Inferior parietal cortex (tissue), 1 donor: ENCODE results near the gene TMEM94.
"Not testable (repeated sequence)": the region's sequence is repeated elsewhere in the genome, so short reads cannot be mapped to it uniquely, and the experiment has no call there.

Experiments used
- DNase-seq: peaks from one replicate; pipeline ENCODE4 v3.0.0-alpha.2; 2016; ENCODE audit errors: extremely low spot score

TMEM94 gene

GRCh38 chr17:75445896-75446295 lies 10.5 kb upstream of the TMEM94 start:
- not testable (repeated sequence) for DNase-seq

GRCh38 chr17:75447951-75448856 lies 8.2 kb upstream of the TMEM94 start:
- DNase-seq: no peak

- DNase-seq: no peak
Observed at GRCh38 chr17:75450270-75450669, 6.2 kb upstream of the TMEM94 start.

- no peak for DNase-seq
Observed at GRCh38 chr17:75454193-75454592, 2.2 kb upstream of the TMEM94 start.

GRCh38 chr17:75454672-75455071 lies 1.8 kb upstream of the TMEM94 start:
- not testable (repeated sequence) for DNase-seq

- DNase-seq: no peak
Observed at GRCh38 chr17:75456039-75456416, 407 bp upstream of the TMEM94 start.

- peak; percentile 50 for DNase-seq
Observed at GRCh38 chr17:75457047-75457654, 716 bp downstream of the TMEM94 start.

GRCh38 chr17:75459246-75459589 lies 2.8 kb downstream of the TMEM94 start:
- no peak for DNase-seq

- no peak for DNase-seq
Observed at GRCh38 chr17:75459590-75460267, 3.3 kb downstream of the TMEM94 start.

GRCh38 chr17:75460295-75460694 lies 3.9 kb downstream of the TMEM94 start:
- no peak for DNase-seq

- DNase-seq: no peak
Observed at GRCh38 chr17:75463603-75464002, 7.2 kb downstream of the TMEM94 start.

- no peak for DNase-seq
Observed at GRCh38 chr17:75465039-75465438, 8.6 kb downstream of the TMEM94 start.

GRCh38 chr17:75468291-75468754 lies 11.9 kb downstream of the TMEM94 start:
- no peak for DNase-seq

GRCh38 chr17:75468779-75469373 lies 12.4 kb downstream of the TMEM94 start:
- no peak for DNase-seq

GRCh38 chr17:75471207-75471606 lies 14.8 kb downstream of the TMEM94 start:
- DNase-seq: no peak

- no peak for DNase-seq
Observed at GRCh38 chr17:75472119-75472518, 15.7 kb downstream of the TMEM94 start.

- no peak for DNase-seq
Observed at GRCh38 chr17:75473246-75473645, 16.8 kb downstream of the TMEM94 start.

- DNase-seq: no peak
Observed at GRCh38 chr17:75474736-75475135, 18.3 kb downstream of the TMEM94 start.

- DNase-seq: no peak
Observed at GRCh38 chr17:75475144-75475835, 18.9 kb downstream of the TMEM94 start.

GRCh38 chr17:75475851-75476250 lies 19.4 kb downstream of the TMEM94 start:
- DNase-seq: no peak

GRCh38 chr17:75476271-75476671 lies 19.8 kb downstream of the TMEM94 start:
- DNase-seq: peak; percentile 75
